Measurements from ENCODE around the gene TUB. TPM values are rescaled to one million over a fixed set of nuclear protein-coding genes. Genes with fewer than 3 reads are reported as not detected.

The TUB gene
- total and polyA plus RNA-seq, 2 of the 13 experiments (the other 11 are each of a cell fraction or from before 2014, with no cell fraction given), result 4.3 to 5.6 TPM

DNA sequence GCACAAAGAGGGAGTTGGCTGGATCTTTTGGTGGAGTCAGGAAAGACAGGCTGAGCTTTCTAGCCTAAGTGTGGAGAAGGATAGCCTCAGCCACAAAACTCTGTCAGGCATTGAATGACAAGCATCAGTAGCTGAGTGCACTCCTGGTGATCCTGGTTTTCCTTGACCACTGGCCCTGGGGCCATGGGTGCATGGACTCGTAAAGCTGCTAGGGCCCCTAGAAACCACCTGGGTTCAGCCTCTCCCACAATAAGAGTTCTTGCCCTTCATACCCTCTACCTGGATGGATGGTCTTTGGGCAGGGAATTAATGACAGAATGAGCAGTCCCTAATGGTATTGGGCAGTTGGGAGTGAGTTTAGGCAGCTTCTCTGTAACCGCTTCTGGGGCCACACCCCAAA is 22.9 kb downstream of the TUB start:
- ChIA-PET CTCF (ENCODE audit: low intra/inter-chr PET ratio, low total read pairs) (no interaction called here), POLR2A (no interaction called here)
- WGBS (ENCODE audit: low lambda C conversion rate), result 100% methylated on average over 1 of the region's 2 CpGs
- no peak overlapping the region for H3K4me3 ChIP-seq (replicated peaks in 1 of 3; ENCODE audit: insufficient read depth in 1 of 3, low read depth in 2 of 3, low read length in 3 of 3)
- no peak overlapping the region for H3K9ac ChIP-seq (ENCODE audit: insufficient read depth, low read depth, low read length)
- H2AFZ ChIP-seq (ENCODE audit: low read length), result no peak overlapping the region
- in situ Hi-C loops (cut with HindIII; ENCODE audit: extremely low pct_ligation_motif_present, low pct_unique_long_range_greater_than_20kb) (no loop called here), intact Hi-C loops (cut with micrococcal nuclease; ENCODE audit: unreplicated experiment) (no loop called here)
- no peak overlapping the region for H3K4me2 ChIP-seq (ENCODE audit: low read depth, low read length)
- no peak overlapping the region for H3K27ac ChIP-seq (ENCODE audit: extremely low read length, insufficient read depth, low read length)
- TF ChIP-seq SETDB1 (CRISPR knock-in tag; IDR thresholded peaks at IDR 0.05; ENCODE audit: borderline replicate concordance) (no peak), ZNF672 (CRISPR knock-in tag; IDR thresholded peaks at IDR 0.05) (no peak), ZNF850 (CRISPR knock-in tag; conservative IDR thresholded peaks at IDR 0.05) (no peak), KLF16 (CRISPR knock-in tag; IDR thresholded peaks at IDR 0.05) (no peak), RFX3 (CRISPR knock-in tag; IDR thresholded peaks at IDR 0.05) (no peak), HCFC1 (IDR thresholded peaks at IDR 0.05; ENCODE audit: low read depth, low read length) (no peak), TFDP2 (CRISPR knock-in tag; IDR thresholded peaks at IDR 0.05) (no peak), ZBTB49 (CRISPR knock-in tag; IDR thresholded peaks at IDR 0.05; ENCODE audit: borderline replicate concordance) (no peak), SNRNP70 (IDR thresholded peaks at IDR 0.05; ENCODE audit: low read depth, low read length) (no peak), SIN3A (IDR thresholded peaks at IDR 0.05; ENCODE audit: borderline replicate concordance, low read depth, low read length) (no peak), ZNF564 (CRISPR knock-in tag; IDR thresholded peaks at IDR 0.05) (no peak), ZFY (CRISPR knock-in tag; IDR thresholded peaks at IDR 0.05) (no peak), ZFP36L1 (CRISPR knock-in tag; IDR thresholded peaks at IDR 0.05) (no peak)
- TF ChIP-seq, protein P1, sequence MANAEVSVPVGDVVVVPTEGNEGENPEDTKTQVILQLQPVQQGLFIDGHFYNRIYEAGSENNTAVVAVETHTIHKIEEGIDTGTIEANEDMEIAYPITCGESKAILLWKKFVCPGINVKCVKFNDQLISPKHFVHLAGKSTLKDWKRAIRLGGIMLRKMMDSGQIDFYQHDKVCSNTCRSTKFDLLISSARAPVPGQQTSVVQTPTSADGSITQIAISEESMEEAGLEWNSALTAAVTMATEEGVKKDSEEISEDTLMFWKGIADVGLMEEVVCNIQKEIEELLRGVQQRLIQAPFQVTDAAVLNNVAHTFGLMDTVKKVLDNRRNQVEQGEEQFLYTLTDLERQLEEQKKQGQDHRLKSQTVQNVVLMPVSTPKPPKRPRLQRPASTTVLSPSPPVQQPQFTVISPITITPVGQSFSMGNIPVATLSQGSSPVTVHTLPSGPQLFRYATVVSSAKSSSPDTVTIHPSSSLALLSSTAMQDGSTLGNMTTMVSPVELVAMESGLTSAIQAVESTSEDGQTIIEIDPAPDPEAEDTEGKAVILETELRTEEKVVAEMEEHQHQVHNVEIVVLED (CRISPR knock-in tag; IDR thresholded peaks at IDR 0.05; ENCODE audit: borderline replicate concordance), result no peak
- TF ChIP-seq, protein P2, sequence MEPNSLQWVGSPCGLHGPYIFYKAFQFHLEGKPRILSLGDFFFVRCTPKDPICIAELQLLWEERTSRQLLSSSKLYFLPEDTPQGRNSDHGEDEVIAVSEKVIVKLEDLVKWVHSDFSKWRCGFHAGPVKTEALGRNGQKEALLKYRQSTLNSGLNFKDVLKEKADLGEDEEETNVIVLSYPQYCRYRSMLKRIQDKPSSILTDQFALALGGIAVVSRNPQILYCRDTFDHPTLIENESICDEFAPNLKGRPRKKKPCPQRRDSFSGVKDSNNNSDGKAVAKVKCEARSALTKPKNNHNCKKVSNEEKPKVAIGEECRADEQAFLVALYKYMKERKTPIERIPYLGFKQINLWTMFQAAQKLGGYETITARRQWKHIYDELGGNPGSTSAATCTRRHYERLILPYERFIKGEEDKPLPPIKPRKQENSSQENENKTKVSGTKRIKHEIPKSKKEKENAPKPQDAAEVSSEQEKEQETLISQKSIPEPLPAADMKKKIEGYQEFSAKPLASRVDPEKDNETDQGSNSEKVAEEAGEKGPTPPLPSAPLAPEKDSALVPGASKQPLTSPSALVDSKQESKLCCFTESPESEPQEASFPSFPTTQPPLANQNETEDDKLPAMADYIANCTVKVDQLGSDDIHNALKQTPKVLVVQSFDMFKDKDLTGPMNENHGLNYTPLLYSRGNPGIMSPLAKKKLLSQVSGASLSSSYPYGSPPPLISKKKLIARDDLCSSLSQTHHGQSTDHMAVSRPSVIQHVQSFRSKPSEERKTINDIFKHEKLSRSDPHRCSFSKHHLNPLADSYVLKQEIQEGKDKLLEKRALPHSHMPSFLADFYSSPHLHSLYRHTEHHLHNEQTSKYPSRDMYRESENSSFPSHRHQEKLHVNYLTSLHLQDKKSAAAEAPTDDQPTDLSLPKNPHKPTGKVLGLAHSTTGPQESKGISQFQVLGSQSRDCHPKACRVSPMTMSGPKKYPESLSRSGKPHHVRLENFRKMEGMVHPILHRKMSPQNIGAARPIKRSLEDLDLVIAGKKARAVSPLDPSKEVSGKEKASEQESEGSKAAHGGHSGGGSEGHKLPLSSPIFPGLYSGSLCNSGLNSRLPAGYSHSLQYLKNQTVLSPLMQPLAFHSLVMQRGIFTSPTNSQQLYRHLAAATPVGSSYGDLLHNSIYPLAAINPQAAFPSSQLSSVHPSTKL (CRISPR knock-in tag; IDR thresholded peaks at IDR 0.05), result no peak
- H3K9me3 ChIP-seq (ENCODE audit: low read length), result no peaks in the 10 kb centered on the region
- BruUV-seq (replicated peaks), result no TSS peak
- peaks cover 7% of the 10 kb centered on the region for H3K4me1 ChIP-seq (ENCODE audit: insufficient read depth, low read length)
- no peaks in the 10 kb centered on the region for H4K20me1 ChIP-seq (ENCODE audit: insufficient read depth, low read length)
- H3K27me3 ChIP-seq (ENCODE audit: control insufficient read depth in 1 of 2, insufficient read depth in 2 of 2, low read length in 2 of 2), result no peaks in the 10 kb centered on the region
- H3K36me3 ChIP-seq (replicated peaks in 1 of 2; ENCODE audit: control insufficient read depth in 1 of 2, insufficient read depth in 2 of 2, low read length in 2 of 2), result peaks cover 0 to 8% of the 10 kb centered on the region in 2 experiments; a peak in 2 of 5 replicates
- no peaks in the 10 kb centered on the region for H3K79me2 ChIP-seq (ENCODE audit: insufficient read depth, low read length)
- no peak for ATAC-seq
- FAIRE-seq, result no peak
- no peak for DNase-seq (ENCODE audit: low spot score)

All from HepG2 (cell line).